Measurements from ENCODE around the gene CLEC3B. TPM values are rescaled to one million over a fixed set of nuclear protein-coding genes. Genes with fewer than 3 reads are reported as not detected.

Gene CLEC3B
- total RNA-seq, 6 experiments from 2014 or later = 1.00 to 1.9 (median 1.2) TPM

DNA sequence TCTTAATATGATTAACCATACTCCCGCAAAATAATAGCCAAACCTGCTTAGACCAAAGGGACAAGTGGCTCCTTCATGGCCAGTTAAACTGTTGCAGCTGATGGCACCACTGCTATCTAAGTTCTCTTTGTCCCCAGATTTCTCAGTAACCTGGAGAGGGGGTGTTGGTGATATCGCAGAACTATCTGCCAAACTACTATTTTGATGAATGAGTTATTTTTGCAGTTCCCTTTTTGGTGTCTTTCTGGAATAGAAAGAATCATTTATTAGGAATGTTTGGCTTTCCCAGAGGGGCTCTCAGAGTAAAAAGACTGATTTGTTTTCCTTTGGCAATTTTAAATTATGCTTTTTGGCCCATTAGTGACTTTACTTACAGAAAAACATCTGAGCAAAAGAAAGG, 33.0 kb downstream of the CLEC3B start:
- Mint-ChIP-seq H3K27ac (no peak overlapping the region), H3K4me3 (no peak overlapping the region), H3K27me3 (ENCODE audit: insufficient read depth) (no peaks in the 10 kb centered on the region), H3K4me1 (ENCODE audit: low read depth) (peaks cover 75% of the 10 kb centered on the region), H3K36me3 (ENCODE audit: low read depth) (no peaks in the 10 kb centered on the region), H3K9me3 (no peaks in the 10 kb centered on the region)
- no peak for DNase-seq
- TF ChIP-seq, protein P1, sequence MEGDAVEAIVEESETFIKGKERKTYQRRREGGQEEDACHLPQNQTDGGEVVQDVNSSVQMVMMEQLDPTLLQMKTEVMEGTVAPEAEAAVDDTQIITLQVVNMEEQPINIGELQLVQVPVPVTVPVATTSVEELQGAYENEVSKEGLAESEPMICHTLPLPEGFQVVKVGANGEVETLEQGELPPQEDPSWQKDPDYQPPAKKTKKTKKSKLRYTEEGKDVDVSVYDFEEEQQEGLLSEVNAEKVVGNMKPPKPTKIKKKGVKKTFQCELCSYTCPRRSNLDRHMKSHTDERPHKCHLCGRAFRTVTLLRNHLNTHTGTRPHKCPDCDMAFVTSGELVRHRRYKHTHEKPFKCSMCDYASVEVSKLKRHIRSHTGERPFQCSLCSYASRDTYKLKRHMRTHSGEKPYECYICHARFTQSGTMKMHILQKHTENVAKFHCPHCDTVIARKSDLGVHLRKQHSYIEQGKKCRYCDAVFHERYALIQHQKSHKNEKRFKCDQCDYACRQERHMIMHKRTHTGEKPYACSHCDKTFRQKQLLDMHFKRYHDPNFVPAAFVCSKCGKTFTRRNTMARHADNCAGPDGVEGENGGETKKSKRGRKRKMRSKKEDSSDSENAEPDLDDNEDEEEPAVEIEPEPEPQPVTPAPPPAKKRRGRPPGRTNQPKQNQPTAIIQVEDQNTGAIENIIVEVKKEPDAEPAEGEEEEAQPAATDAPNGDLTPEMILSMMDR (IDR thresholded peaks at IDR 0.05) = no peak

DNA sequence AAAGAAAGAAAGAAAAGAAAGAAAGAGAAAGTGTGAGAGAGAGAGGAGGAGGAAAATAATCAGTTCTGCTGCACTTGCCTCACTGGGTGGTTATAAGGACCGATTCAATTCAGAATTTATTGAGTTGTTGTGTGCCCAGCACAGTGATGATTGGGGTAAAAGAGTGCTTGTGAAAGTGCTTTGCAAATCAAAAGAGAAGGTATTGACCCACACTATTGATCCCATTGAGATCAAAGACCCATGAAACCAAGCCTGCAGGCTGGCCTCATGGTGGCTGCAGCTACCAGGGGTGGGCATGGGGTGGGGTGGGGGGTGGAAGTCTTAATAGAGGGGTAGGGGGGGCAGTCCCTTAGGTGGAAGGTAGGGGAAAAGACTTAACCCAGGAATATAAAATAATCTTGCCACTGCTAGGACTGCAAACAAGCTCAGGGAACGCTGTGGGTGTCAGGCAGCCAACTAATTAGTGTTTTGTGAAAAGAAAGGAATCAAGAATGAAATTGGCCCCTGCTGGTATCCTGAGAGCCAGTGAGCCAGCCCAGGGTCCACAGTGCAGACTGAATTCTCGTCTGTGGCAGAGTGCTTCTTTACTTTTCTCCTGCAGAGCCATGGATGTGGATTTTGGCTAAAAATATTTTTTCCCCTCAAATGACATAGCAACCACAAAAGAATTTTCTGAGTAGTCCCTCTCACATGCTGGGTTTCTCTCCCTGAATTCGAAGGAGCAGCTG, 34.2 kb downstream of the CLEC3B start:
- H3K27ac Mint-ChIP-seq = peak overlapping the region; percentile 49
- DNase-seq = no peak
- no peak overlapping the region for H3K4me3 Mint-ChIP-seq
- no peaks in the 10 kb centered on the region for H3K36me3 Mint-ChIP-seq (ENCODE audit: low read depth)
- H3K9me3 Mint-ChIP-seq = no peaks in the 10 kb centered on the region
- H3K27me3 Mint-ChIP-seq (ENCODE audit: insufficient read depth) = no peaks in the 10 kb centered on the region
- TF ChIP-seq, protein P1 (IDR thresholded peaks at IDR 0.05) = no peak
- H3K4me1 Mint-ChIP-seq (ENCODE audit: low read depth) = peaks cover 75% of the 10 kb centered on the region

DNA sequence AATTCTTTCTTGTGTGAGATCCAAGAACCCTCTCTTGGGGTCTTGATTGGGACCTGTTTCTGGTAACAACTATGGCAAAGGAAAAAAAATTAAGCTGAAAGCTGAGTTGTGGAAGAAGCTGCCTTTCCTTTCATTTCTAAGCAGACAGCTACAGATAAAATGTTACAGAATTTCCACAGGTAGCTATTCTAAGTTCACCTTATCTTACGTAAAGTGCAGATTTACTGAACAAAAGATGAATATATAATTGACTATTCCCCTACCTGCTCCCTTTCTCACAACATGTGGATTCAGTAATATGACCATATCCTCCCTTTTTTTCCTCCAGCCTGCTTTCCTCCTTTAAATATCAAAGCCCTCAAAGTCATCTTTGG, 36.6 kb downstream of the CLEC3B start:
- no peak for DNase-seq
- no peaks in the 10 kb centered on the region for H3K27me3 Mint-ChIP-seq (ENCODE audit: insufficient read depth)
- H3K9me3 Mint-ChIP-seq = no peaks in the 10 kb centered on the region
- H3K4me3 Mint-ChIP-seq = no peak overlapping the region
- peaks cover 75% of the 10 kb centered on the region for H3K4me1 Mint-ChIP-seq (ENCODE audit: low read depth)
- H3K36me3 Mint-ChIP-seq (ENCODE audit: low read depth) = no peaks in the 10 kb centered on the region
- no peak overlapping the region for H3K27ac Mint-ChIP-seq
- TF ChIP-seq, protein P1 (IDR thresholded peaks at IDR 0.05) = no peak

DNA sequence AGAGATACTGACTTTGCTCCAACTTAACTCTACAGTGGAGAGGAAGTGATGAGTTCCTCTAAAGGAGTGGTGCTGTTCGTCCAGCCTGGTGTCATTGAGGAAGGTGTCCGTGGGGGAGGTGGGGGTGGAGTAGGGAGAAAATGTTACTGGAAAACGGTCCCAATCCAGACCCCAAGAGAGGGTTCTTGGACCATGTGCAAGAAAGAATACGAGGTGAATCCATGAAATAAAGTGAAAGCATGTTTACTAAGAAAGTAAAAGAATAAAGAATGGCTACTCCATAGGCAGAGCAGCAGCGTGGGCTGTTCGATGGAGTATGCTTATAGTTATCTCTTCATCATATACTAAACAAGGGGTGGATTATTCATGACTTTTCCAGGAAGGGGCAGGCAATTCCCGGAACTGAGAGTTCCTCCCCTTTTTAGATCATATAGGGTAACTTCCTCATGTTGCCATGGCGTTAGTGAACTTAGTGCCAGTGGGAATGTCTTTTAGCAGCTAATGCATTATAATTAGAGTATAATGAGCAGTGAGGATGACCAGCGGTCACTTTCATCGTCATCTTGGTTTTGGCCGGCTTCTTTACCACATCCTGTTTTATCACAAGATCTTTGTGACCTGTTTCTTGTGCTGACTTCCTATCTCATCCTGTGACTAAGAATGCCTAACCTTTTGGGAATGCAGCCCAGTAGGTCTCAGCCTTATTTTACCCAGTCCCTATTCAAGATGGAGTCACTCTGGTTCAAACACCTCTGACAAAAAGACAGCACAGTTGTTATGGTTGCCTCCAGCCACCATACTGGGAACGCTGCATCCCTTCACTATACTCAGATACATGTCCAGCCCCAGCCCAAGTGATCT, 38.6 kb downstream of the CLEC3B start:
- H3K4me1 Mint-ChIP-seq (ENCODE audit: low read depth) = peaks cover 67% of the 10 kb centered on the region
- H3K4me3 Mint-ChIP-seq = peak overlapping the region; percentile 75
- TF ChIP-seq, protein P1 (IDR thresholded peaks at IDR 0.05) = no peak
- DNase-seq = peak; percentile 94
- no peaks in the 10 kb centered on the region for H3K27me3 Mint-ChIP-seq (ENCODE audit: insufficient read depth)
- H3K9me3 Mint-ChIP-seq = no peaks in the 10 kb centered on the region
- H3K27ac Mint-ChIP-seq = peak overlapping the region; percentile 94
- H3K36me3 Mint-ChIP-seq (ENCODE audit: low read depth) = no peaks in the 10 kb centered on the region

DNA sequence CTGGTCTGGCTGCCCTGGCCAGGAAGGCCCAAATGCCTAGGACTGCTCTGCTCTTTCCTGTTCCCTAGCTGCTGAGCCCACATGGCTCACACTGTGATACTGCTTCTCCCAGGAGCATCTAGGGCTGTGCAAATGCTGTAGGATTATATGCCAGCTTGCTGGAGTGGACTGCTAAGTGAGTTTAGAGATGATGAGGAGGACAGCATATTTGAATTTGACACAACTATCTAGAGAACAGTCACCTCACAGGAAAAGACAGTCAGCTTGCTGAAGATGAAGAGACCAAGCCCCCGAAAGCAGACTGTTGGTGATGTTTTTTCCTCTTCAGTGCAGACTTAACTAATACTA, 39.2 kb downstream of the CLEC3B start:
- Mint-ChIP-seq H3K4me3 (no peak overlapping the region), H3K27me3 (ENCODE audit: insufficient read depth) (no peaks in the 10 kb centered on the region), H3K27ac (peak overlapping the region; percentile 94), H3K36me3 (ENCODE audit: low read depth) (no peaks in the 10 kb centered on the region), H3K9me3 (no peaks in the 10 kb centered on the region), H3K4me1 (ENCODE audit: low read depth) (peaks cover 61% of the 10 kb centered on the region)
- TF ChIP-seq, protein P1 (IDR thresholded peaks at IDR 0.05) = no peak
- no peak for DNase-seq

Measured in HFFc6 (cell line).